Right atrium auricular region (tissue), 2 donors: Measurements from ENCODE around the gene SLC35E3. TPM values are rescaled to one million over a fixed set of nuclear protein-coding genes. Genes with fewer than 3 reads are reported as not detected.

Experiments
- DNase-seq: peaks from one replicate; pipeline ENCODE4 v3.0.0-alpha.2; 2019; ENCODE audit warnings: low spot score
- H3K27ac ChIP-seq, 2 donors: fragments of 200-600 bp; sonication (generic); 1 replicate in 1 of 2; 2 replicates in 1 of 2; pipeline ENCODE4 v1.5.1; 2016 to 2019
- H3K27me3 ChIP-seq, 2 donors: fragments of 200-600 bp; sonication (generic); one replicate each; pipeline versions ENCODE4 v1.5.1 to v1.6.0; 2017 to 2019
- H3K36me3 ChIP-seq: fragments of 200-600 bp; sonication (generic); one replicate; pipeline ENCODE4 v1.5.1; 2016
- H3K4me1 ChIP-seq, 2 donors: fragments of 200-600 bp; sonication (generic); one replicate each; pipeline versions ENCODE4 v1.5.1 to v1.6.0; 2017 to 2019
- H3K4me3 ChIP-seq, 2 donors: fragments of 200-600 bp; sonication (generic); 1 replicate in 1 of 2; 2 replicates in 1 of 2; pipeline ENCODE4 v1.5.1; 2017 to 2019; ENCODE audit warnings: mild to moderate bottlenecking in 1 of 2, moderate library complexity in 1 of 2
- H3K9me3 ChIP-seq, 2 donors: fragments of 200-600 bp; sonication (generic); one replicate each; pipeline ENCODE4 v1.5.1; 2019
- total RNA-seq, 2 donors: library from RNA; depleted of rRNA; stranded (reverse); fragments of >200 nt; gene quantifications; one replicate each; pipeline ENCODE4 v1.1.0, GENCODE V29; 2016
- TF ChIP-seq, protein P1 (sequence below), 2 donors: fragments of 200-600 bp; sonication (generic); IDR thresholded peaks; one replicate each; pipeline ENCODE4 v1.5.1; 2019; ENCODE audit warnings: antibody characterized with exemption in 2 of 2

SLC35E3 gene
- total RNA-seq, 2 donors from 2014 or later = 2.3 to 3.1 TPM

- Histone ChIP-seq H3K27ac (no peak overlapping the region), H3K9me3 (no peaks in the 10 kb centered on the region), H3K36me3 (no peaks in the 10 kb centered on the region), H3K4me1 (no peaks in the 10 kb centered on the region), H3K4me3 (no peak overlapping the region), H3K27me3 (no peaks in the 10 kb centered on the region)
- TF ChIP-seq, protein P1, sequence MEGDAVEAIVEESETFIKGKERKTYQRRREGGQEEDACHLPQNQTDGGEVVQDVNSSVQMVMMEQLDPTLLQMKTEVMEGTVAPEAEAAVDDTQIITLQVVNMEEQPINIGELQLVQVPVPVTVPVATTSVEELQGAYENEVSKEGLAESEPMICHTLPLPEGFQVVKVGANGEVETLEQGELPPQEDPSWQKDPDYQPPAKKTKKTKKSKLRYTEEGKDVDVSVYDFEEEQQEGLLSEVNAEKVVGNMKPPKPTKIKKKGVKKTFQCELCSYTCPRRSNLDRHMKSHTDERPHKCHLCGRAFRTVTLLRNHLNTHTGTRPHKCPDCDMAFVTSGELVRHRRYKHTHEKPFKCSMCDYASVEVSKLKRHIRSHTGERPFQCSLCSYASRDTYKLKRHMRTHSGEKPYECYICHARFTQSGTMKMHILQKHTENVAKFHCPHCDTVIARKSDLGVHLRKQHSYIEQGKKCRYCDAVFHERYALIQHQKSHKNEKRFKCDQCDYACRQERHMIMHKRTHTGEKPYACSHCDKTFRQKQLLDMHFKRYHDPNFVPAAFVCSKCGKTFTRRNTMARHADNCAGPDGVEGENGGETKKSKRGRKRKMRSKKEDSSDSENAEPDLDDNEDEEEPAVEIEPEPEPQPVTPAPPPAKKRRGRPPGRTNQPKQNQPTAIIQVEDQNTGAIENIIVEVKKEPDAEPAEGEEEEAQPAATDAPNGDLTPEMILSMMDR (IDR thresholded peaks at IDR 0.05) = no peak
- DNase-seq = no peak
Observed at GRCh38 chr12:68771223-68771925, 25.4 kb downstream of the SLC35E3 start.

GRCh38 chr12:68772714-68773113 lies 26.7 kb downstream of the SLC35E3 start:
- Histone ChIP-seq H3K4me3 (no peak overlapping the region), H3K27ac (no peak overlapping the region), H3K9me3 (no peaks in the 10 kb centered on the region), H3K36me3 (no peaks in the 10 kb centered on the region), H3K4me1 (no peaks in the 10 kb centered on the region), H3K27me3 (no peaks in the 10 kb centered on the region)
- TF ChIP-seq, protein P1 (IDR thresholded peaks at IDR 0.05) = no peak
- DNase-seq = no peak

DNA sequence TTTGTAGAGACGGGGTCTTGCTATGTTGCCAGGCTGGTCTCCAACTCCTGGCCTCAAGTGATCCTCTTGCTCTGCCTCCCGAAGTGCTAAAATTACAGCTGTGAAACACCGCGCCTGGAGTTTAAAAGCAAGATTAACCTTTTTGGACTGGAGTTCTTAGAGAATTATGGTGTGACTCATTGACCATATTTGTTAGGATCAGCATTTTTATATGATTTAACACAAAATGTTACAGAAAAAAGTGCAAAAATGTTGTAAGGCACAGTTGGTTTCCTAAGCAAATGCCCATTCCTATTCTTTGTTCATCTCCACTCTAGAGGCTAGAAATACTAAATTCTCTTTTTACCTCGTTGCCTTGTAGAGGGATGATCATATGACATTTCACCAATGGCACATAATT lies 27.6 kb downstream of the SLC35E3 start:
- Histone ChIP-seq H3K36me3 (no peaks in the 10 kb centered on the region), H3K9me3 (no peaks in the 10 kb centered on the region), H3K4me3 (no peak overlapping the region), H3K4me1 (no peaks in the 10 kb centered on the region), H3K27me3 (no peaks in the 10 kb centered on the region), H3K27ac (no peak overlapping the region)
- DNase-seq = no peak
- TF ChIP-seq, protein P1 (IDR thresholded peaks at IDR 0.05) = no peak

DNA sequence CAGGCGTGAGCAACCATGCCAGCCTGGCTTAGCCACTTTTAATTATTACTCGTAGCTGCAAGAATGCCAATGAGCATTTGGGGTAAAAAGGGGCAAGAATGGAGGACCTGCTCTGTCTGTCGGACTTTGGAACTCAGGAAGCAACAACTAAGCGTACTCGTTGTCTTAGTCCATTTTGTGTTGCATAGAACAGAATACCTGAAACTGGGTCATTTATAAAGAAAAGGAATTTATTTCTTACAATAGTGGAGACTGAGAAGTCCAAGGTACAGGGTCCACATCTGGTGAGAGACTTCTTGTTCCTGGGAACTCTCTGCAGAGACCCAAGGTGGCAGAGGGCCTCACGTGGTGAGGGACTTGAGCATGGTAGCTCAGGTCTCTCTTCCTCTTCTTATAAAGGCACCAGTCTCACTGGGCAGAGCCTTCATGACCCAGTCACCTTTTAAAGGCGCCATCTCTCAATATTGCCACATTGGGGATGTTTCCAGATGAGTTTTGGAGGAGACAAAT lies 29.2 kb downstream of the SLC35E3 start:
- H3K27me3 ChIP-seq = no peaks in the 10 kb centered on the region
- H3K4me1 ChIP-seq = no peaks in the 10 kb centered on the region
- no peaks in the 10 kb centered on the region for H3K9me3 ChIP-seq
- no peaks in the 10 kb centered on the region for H3K36me3 ChIP-seq
- DNase-seq = no peak
- H3K4me3 ChIP-seq = no peak overlapping the region
- TF ChIP-seq, protein P1 (IDR thresholded peaks at IDR 0.05) = no peak
- H3K27ac ChIP-seq = no peak overlapping the region

GRCh38 chr12:68776976-68777610 lies 31.1 kb downstream of the SLC35E3 start:
- Histone ChIP-seq H3K27ac (no peak overlapping the region), H3K4me1 (no peaks in the 10 kb centered on the region), H3K4me3 (no peak overlapping the region), H3K27me3 (no peaks in the 10 kb centered on the region), H3K9me3 (no peaks in the 10 kb centered on the region), H3K36me3 (no peaks in the 10 kb centered on the region)
- TF ChIP-seq, protein P1 (IDR thresholded peaks at IDR 0.05) = no peak
- DNase-seq = no peak
